BE2C (cell line): ENCODE data around the gene DIP2C.
"Not testable (repeated sequence)": the region's sequence is repeated elsewhere in the genome, so short reads cannot be mapped to it uniquely, and the experiment has no call there.

ENCODE experiments used
- DNase-seq: peaks from one replicate; pipeline ENCODE4 v3.0.0-alpha.2; 2020
- H3K27me3 ChIP-seq: fragments of 250-450 bp; sonication (Bioruptor Pico); 2 replicates; pipeline ENCODE4 v1.5.1; 2020; ENCODE audit warnings: mild to moderate bottlenecking
- H3K36me3 ChIP-seq: fragments of 250-450 bp; sonication (Bioruptor Pico); 2 replicates; pipeline ENCODE4 v1.5.1; 2020; ENCODE audit warnings: mild to moderate bottlenecking
- H3K4me1 ChIP-seq: fragments of 250-450 bp; sonication (Bioruptor Pico); 2 replicates; pipeline ENCODE4 v1.5.1; 2020
- H3K4me3 ChIP-seq: 2 replicates; pipeline ENCODE4 v1.5.1; 2011; ENCODE audit warnings: low read depth, low read length
- H3K9me3 ChIP-seq: fragments of 250-450 bp; sonication (Bioruptor Pico); 2 replicates; pipeline ENCODE4 v1.5.1; 2020
- CTCF ChIP-seq: IDR thresholded peaks from 2 replicates; pipeline ENCODE4 v1.5.1; 2012; ENCODE audit warnings: mild to moderate bottlenecking, low read depth, low read length

DIP2C gene

GRCh38 chr10:662223-662605 is 27.3 kb downstream of the DIP2C start:
- Histone ChIP-seq H3K4me1 (no peaks in the 10 kb centered on the region), H3K4me3 (no peak overlapping the region), H3K9me3 (no peaks in the 10 kb centered on the region), H3K27me3 (no peaks in the 10 kb centered on the region), H3K36me3 (no peaks in the 10 kb centered on the region)
- no peak for DNase-seq
- TF ChIP-seq CTCF = no peak

DNA sequence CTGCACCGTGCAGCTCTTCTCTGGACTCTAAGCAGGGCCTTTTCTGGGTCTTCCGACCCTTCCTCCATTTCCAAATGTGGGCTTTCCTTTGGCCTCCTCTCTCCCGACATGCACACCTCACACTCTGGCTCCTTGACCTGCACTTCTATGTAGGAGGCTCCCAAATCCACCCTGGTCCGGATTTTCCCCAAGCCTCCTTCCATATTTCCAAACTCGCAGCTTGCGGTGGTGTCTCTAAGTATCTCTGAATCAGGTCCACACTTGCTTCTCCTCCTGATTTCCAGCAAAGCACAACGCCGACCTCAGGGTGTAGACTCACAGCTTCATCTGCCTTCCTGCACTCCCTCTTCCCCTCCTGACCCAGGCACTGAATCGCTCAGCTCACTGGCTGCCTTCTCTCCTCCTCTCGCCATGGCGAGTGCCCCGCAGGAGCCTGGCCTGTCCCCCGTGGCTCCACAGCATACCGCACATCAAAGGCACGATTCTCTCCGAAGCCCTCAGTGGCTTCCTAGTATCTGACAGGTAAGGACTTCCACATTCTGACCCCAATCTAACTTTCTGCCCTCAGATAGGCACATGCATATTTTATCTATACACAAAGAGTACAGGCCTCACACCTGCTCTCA is 27.8 kb downstream of the DIP2C start:
- Histone ChIP-seq H3K36me3 (no peaks in the 10 kb centered on the region), H3K4me1 (no peaks in the 10 kb centered on the region), H3K9me3 (no peaks in the 10 kb centered on the region), H3K4me3 (no peak overlapping the region), H3K27me3 (no peaks in the 10 kb centered on the region)
- TF ChIP-seq CTCF = no peak
- no peak for DNase-seq

DNA sequence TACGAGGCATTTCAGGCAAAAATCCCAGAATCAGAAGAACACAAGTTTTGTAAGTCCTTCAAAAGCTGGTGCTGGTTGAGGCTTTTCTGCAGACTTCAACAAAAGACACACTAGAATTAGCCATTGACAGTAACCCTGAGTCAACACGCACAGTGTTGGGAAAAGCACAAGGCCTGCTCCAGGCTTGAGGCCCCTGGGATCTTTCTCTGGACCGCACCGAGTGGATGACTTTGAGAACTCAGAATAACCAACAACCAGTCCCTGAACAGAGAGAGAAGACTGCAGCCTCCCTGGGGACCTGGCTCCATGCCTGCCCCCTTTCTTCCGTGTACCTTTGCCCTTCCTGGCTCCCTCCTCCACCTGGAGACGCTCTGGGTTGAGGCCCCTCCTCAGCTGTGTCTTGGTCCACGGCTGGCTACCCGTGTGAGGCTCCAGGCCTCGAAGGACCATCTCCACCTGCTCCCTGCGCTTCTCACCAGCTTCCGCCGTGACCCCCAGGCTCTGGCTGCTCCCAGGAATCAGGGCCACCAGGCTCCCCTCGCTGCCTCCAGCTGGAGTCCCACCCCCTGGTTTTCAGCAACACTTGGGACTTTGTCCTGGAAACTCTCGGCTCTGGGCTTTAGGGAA is 28.4 kb downstream of the DIP2C start:
- no peak for DNase-seq
- no peaks in the 10 kb centered on the region for H3K36me3 ChIP-seq
- TF ChIP-seq CTCF = no peak
- H3K4me3 ChIP-seq = no peak overlapping the region
- no peaks in the 10 kb centered on the region for H3K27me3 ChIP-seq
- no peaks in the 10 kb centered on the region for H3K4me1 ChIP-seq
- no peaks in the 10 kb centered on the region for H3K9me3 ChIP-seq

- DNase-seq = no peak
- no peak overlapping the region for H3K4me3 ChIP-seq
- no peaks in the 10 kb centered on the region for H3K36me3 ChIP-seq
- no peak for TF ChIP-seq CTCF
- H3K9me3 ChIP-seq = no peaks in the 10 kb centered on the region
- no peaks in the 10 kb centered on the region for H3K4me1 ChIP-seq
- H3K27me3 ChIP-seq = no peaks in the 10 kb centered on the region
Observed at GRCh38 chr10:660413-660969, 29.0 kb downstream of the DIP2C start.

DNA sequence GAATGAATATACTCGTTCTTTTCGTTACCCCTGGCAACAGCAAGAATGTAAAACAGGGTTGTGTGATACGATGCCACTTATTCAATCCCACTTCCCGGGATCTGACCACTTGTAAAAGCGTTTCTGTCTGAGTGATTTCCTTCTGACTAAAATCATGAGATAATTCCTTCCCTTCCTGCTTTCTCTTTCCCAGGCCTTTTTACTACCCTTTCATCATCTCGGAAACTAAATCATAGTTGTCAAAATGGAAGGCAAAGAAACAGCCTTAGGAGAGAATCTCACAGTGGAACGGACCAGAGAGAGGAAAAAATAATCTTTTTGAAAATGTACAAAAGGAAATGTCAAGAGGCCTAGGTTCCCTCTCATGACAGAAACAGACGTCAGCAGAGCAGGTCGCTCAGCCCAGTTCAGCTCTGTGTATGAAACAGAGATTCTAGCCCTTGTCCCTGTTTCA is 29.8 kb downstream of the DIP2C start:
- TF ChIP-seq CTCF = no peak
- no peaks in the 10 kb centered on the region for H3K36me3 ChIP-seq
- no peak for DNase-seq
- no peaks in the 10 kb centered on the region for H3K9me3 ChIP-seq
- H3K27me3 ChIP-seq = no peaks in the 10 kb centered on the region
- no peak overlapping the region for H3K4me3 ChIP-seq
- H3K4me1 ChIP-seq = no peaks in the 10 kb centered on the region

- H3K4me1 ChIP-seq, H3K9me3 ChIP-seq, DNase-seq, H3K4me3 ChIP-seq, H3K36me3 ChIP-seq, H3K27me3 ChIP-seq: not testable (repeated sequence)
Observed at GRCh38 chr10:657816-658350, 31.6 kb downstream of the DIP2C start.
